Natural killer cell (primary cell): ENCODE data around the gene ZMIZ1. TPM values are rescaled to one million over a fixed set of nuclear protein-coding genes. Genes with fewer than 3 reads are reported as not detected.

Experiments used
- ATAC-seq, 3 donors: fragments of 150-1000 bp in 2 of 3; fragments of 200-7000 bp in 1 of 3; cut with Tn5 transposase; 1 replicate in 1 of 3; 2 replicates in 2 of 3; pipeline ENCODE4 v1.10.0; 2021; ENCODE audit warnings: mild to moderate bottlenecking in 2 of 3, moderate library complexity in 2 of 3
- DNase-seq, 2 donors: peaks; one replicate each; pipeline versions ENCODE4 v3.0.0 to v3.0.0-alpha.2; 2013 to 2021; ENCODE audit warnings: mixed read lengths in 1 of 2
- H3K27ac ChIP-seq: one replicate; pipeline ENCODE4 v1.5.1; 2013; ENCODE audit warnings: mild to moderate bottlenecking, low read length
- H3K27me3 ChIP-seq: one replicate; pipeline ENCODE4 v1.6.1; 2013; ENCODE audit warnings: low read length; ENCODE audit not compliant: control insufficient read depth, insufficient read depth
- H3K36me3 ChIP-seq: one replicate; pipeline ENCODE4 v1.6.1; 2013; ENCODE audit warnings: low read length; ENCODE audit not compliant: control insufficient read depth, insufficient read depth
- H3K4me1 ChIP-seq: one replicate; pipeline ENCODE4 v1.6.1; 2013; ENCODE audit warnings: low read length; ENCODE audit not compliant: control insufficient read depth, insufficient read depth
- H3K4me3 ChIP-seq: one replicate; pipeline ENCODE4 v1.5.1; 2013; ENCODE audit warnings: low read length
- H3K9me3 ChIP-seq: one replicate; pipeline ENCODE4 v1.6.1; 2013; ENCODE audit warnings: low read length; ENCODE audit not compliant: control insufficient read depth, insufficient read depth
- H3K27ac Mint-ChIP-seq, 2 donors: one replicate each; pipeline ENCODE4 v1.8.0; 2022; ENCODE audit warnings: mild to moderate bottlenecking in 2 of 2, mixed read lengths in 2 of 2, moderate library complexity in 1 of 2
- H3K27me3 Mint-ChIP-seq, 2 donors: one replicate each; pipeline ENCODE4 v1.8.0; 2022; ENCODE audit warnings: low read depth in 2 of 2, mixed read lengths in 2 of 2
- H3K36me3 Mint-ChIP-seq: one replicate; pipeline ENCODE4 v1.8.0; 2022; ENCODE audit warnings: mixed read lengths
- H3K4me1 Mint-ChIP-seq, 2 donors: one replicate each; pipeline ENCODE4 v1.8.0; 2022; ENCODE audit warnings: mixed read lengths in 2 of 2
- H3K4me3 Mint-ChIP-seq: one replicate; pipeline ENCODE4 v1.8.0; 2022; ENCODE audit warnings: mild to moderate bottlenecking, moderate library complexity, mixed read lengths
- H3K9me3 Mint-ChIP-seq, 2 donors: one replicate each; pipeline ENCODE4 v1.8.0; 2022; ENCODE audit warnings: mixed read lengths in 2 of 2
- WGBS: methylation state at CpG from one replicate; pipeline ENCODE4 v1.1.7; 2013; ENCODE audit warnings: missing lambda C conversion rate; ENCODE audit not compliant: insufficient coverage; 5-methylcytosine and 5-hydroxymethylcytosine counted together
- intact Hi-C: fragments of 100-400 bp; cut with micrococcal nuclease; formaldehyde crosslinking; loops from one replicate; pipeline ENCODE4 v1.14.2; 2022
- total RNA-seq, 4 donors: library from RNA; stranded (reverse); fragments of 120-200 nt in 1 of 4; gene quantifications; one replicate each; pipeline versions ENCODE4 v1.2.3 to v1.2.4, GENCODE V29; 2013 to 2022
- TF ChIP-seq, protein P1 (sequence below): fragments of 200-600 bp; IDR thresholded peaks from one replicate; pipeline ENCODE4 v1.8.0; 2022; ENCODE audit warnings: antibody characterized with exemption

The ZMIZ1 gene
- total RNA-seq, 3 donors from 2014 or later (not counting 1 experiment from before 2014, with no cell fraction given): 36.5 to 51.5 (median 37.9) TPM

DNA sequence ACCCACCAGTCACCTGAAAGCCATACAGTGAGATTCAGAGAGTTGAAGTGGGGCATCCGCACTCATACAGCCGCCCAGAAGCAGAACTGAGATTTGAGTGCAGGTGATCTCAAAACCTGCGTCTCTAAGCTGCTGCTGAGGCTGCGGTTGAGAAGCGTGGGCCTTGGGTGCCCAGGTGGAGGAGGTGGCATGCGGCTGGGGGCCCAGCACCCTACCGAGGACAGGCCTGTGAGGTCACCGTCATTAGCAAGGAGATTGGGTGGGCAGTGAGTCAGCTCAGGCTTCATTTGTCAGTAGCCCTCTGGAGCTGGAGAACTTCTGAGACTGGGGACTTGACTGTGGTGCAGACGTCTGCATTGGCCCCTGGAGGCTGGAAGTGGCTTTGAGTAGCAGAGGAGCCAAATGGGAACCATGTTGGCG is 29.8 kb downstream of the ZMIZ1 start:
- peaks cover 33 to 71% of the 10 kb centered on the region in 2 donors for H3K4me1 Mint-ChIP-seq

GRCh38 chr10:79099898-79100448 is 31.2 kb downstream of the ZMIZ1 start:
- no peak for ATAC-seq
- H3K4me3 ChIP-seq: no peak overlapping the region
- peak overlapping the region in 1 of 2 donors; percentile 79 for H3K27ac Mint-ChIP-seq
- intact Hi-C loops: no loop called here
- no peaks in the 10 kb centered on the region for H3K9me3 ChIP-seq
- H3K9me3 Mint-ChIP-seq: no peaks in the 10 kb centered on the region
- H3K4me1 Mint-ChIP-seq: peaks cover 45 to 78% of the 10 kb centered on the region in 2 donors
- DNase-seq: no peak
- no peaks in the 10 kb centered on the region for H3K27me3 ChIP-seq
- H3K27me3 Mint-ChIP-seq: peaks cover 0 to 4% of the 10 kb centered on the region in 2 donors
- H3K27ac ChIP-seq: no peak overlapping the region
- TF ChIP-seq, protein P1, sequence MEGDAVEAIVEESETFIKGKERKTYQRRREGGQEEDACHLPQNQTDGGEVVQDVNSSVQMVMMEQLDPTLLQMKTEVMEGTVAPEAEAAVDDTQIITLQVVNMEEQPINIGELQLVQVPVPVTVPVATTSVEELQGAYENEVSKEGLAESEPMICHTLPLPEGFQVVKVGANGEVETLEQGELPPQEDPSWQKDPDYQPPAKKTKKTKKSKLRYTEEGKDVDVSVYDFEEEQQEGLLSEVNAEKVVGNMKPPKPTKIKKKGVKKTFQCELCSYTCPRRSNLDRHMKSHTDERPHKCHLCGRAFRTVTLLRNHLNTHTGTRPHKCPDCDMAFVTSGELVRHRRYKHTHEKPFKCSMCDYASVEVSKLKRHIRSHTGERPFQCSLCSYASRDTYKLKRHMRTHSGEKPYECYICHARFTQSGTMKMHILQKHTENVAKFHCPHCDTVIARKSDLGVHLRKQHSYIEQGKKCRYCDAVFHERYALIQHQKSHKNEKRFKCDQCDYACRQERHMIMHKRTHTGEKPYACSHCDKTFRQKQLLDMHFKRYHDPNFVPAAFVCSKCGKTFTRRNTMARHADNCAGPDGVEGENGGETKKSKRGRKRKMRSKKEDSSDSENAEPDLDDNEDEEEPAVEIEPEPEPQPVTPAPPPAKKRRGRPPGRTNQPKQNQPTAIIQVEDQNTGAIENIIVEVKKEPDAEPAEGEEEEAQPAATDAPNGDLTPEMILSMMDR: no peak
- H3K36me3 Mint-ChIP-seq: no peaks in the 10 kb centered on the region
- 66% methylated on average over 2 of the region's 2 CpGs for whole genome bisulfite sequencing
- H3K4me1 ChIP-seq: peaks cover 52% of the 10 kb centered on the region
- no peaks in the 10 kb centered on the region for H3K36me3 ChIP-seq
- no peak overlapping the region for H3K4me3 Mint-ChIP-seq

More for the DNA sequence above, 29.8 kb downstream of the ZMIZ1 start:
- Histone ChIP-seq H3K4me3 (no peak overlapping the region), H3K9me3 (no peaks in the 10 kb centered on the region), H3K27me3 (no peaks in the 10 kb centered on the region), H3K27ac (no peak overlapping the region), H3K36me3 (no peaks in the 10 kb centered on the region), H3K4me1 (peaks cover 45% of the 10 kb centered on the region)
- Mint-ChIP-seq H3K27me3 (peaks cover 0 to 4% of the 10 kb centered on the region in 2 donors), H3K9me3 (no peaks in the 10 kb centered on the region), H3K4me3 (no peak overlapping the region), H3K27ac (no peak overlapping the region), H3K36me3 (no peaks in the 10 kb centered on the region)
- TF ChIP-seq, protein P1: no peak
- WGBS: 69% methylated on average over 10 of the region's 10 CpGs
- intact Hi-C loops: no loop called here
- ATAC-seq (no peak), DNase-seq (no peak)

- no peaks in the 10 kb centered on the region for H3K9me3 Mint-ChIP-seq
- WGBS: 54% methylated on average over 5 of the region's 5 CpGs
- Histone ChIP-seq H3K4me1 (peaks cover 60% of the 10 kb centered on the region), H3K27me3 (no peaks in the 10 kb centered on the region), H3K4me3 (no peak overlapping the region), H3K9me3 (no peaks in the 10 kb centered on the region), H3K27ac (no peak overlapping the region), H3K36me3 (no peaks in the 10 kb centered on the region)
- H3K4me1 Mint-ChIP-seq: peaks cover 50 to 77% of the 10 kb centered on the region in 2 donors
- DNase-seq (no peak), ATAC-seq (no peak)
- H3K27me3 Mint-ChIP-seq: peaks cover 0 to 4% of the 10 kb centered on the region in 2 donors
- intact Hi-C loops: no loop called here
- H3K36me3 Mint-ChIP-seq: no peaks in the 10 kb centered on the region
- TF ChIP-seq, protein P1: no peak
- peak overlapping the region in 1 of 2 donors; percentile 79 for H3K27ac Mint-ChIP-seq
- H3K4me3 Mint-ChIP-seq: peak overlapping the region; percentile 43
These were observed 32.0 kb downstream of the ZMIZ1 start for GRCh38 chr10:79100771-79101170.
